ENCODE measurements around the gene DPP3.

The DPP3 gene

GRCh38 chr11:66547662-66548009 is 67.4 kb downstream of the DPP3 start:
- intact Hi-C loops (cut with DNase I), result no loop called here
- no peak for DNase-seq

- intact Hi-C loops (cut with DNase I), result no loop called here
- no peak for DNase-seq
Measured at GRCh38 chr11:66548041-66548440, 67.8 kb downstream of the DPP3 start.

GRCh38 chr11:66548774-66549630 is 68.8 kb downstream of the DPP3 start:
- DNase-seq, result no peak
- intact Hi-C loops (cut with DNase I), result no loop called here

GRCh38 chr11:66549696-66550095 is 69.5 kb downstream of the DPP3 start:
- intact Hi-C loops (cut with DNase I), result no loop called here

GRCh38 chr11:66550887-66551286 is 70.7 kb downstream of the DPP3 start:
- DNase-seq, result no peak
- intact Hi-C loops (cut with DNase I), result no loop called here

More at GRCh38 chr11:66549696-66550095, 69.5 kb downstream of the DPP3 start:
- no peak for DNase-seq

GRCh38 chr11:66554602-66555001 is 74.4 kb downstream of the DPP3 start:
- DNase-seq, result no peak
- intact Hi-C loops (cut with DNase I), result no loop called here

GRCh38 chr11:66555416-66555815 is 75.2 kb downstream of the DPP3 start:
- intact Hi-C loops (cut with DNase I), result no loop called here
- no peak for DNase-seq

GRCh38 chr11:66556086-66556485 is 75.9 kb downstream of the DPP3 start:
- intact Hi-C loops (cut with DNase I), result no loop called here
- DNase-seq, result no peak

- DNase-seq, result no peak
- intact Hi-C loops (cut with DNase I), result no loop called here
Measured at GRCh38 chr11:66557733-66558326, 77.6 kb downstream of the DPP3 start.
